ENCODE data around the gene GGTLC3. TPM values are rescaled to one million over a fixed set of nuclear protein-coding genes. Genes with fewer than 3 reads are reported as not detected.
"Not testable (repeated sequence)": the region's sequence is repeated elsewhere in the genome, so short reads cannot be mapped to it uniquely, and the experiment has no call there.

GGTLC3 gene
- total RNA-seq, 1 donor from 2014 or later: not detected

GRCh38 chr22:18513454-18513853 lies 4.5 kb downstream of the GGTLC3 start:
- not testable (repeated sequence) for DNase-seq (ENCODE audit: low spot score)

DNA sequence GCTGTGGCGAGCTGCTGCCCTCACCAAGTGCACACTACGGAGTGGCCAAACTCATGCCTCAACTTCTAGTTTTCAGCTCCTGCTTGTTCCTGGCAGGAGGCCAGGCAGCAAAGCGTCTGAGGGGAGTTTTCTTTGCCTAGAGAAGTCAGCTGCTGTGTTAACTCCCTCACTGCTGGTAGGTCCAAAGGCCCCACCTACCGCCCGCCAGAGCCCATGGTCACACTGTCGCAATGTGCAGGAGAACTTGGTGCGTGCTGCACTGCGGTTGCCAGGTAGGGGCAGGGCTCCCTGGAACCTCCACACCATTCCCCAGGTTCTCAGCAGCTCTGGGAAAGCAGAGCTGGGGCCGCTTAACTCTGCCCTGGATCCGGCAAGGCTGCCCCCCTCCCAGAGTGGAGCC lies 5.6 kb downstream of the GGTLC3 start:
- not testable (repeated sequence) for DNase-seq (ENCODE audit: low spot score)

- not testable (repeated sequence) for DNase-seq (ENCODE audit: low spot score)
Observed at GRCh38 chr22:18511327-18511726, 6.6 kb downstream of the GGTLC3 start.

DNA sequence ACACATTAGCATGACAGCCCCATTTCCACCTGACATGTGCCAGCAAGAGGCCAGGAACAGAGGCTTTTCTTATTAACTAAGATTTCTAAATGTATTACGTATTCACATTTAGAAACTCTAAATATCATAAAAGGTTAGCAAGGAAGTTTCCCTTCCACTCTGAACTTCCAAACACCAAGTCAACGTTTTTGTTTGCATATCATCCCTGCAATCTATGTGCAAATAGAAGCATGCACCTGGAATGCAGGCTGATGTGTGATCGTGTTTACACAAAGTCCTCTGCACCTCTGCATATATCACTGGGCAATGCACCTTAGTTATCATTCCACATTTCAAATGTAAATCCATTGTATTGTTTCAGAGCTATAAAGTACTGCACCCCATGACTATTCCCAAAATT lies 21.7 kb downstream of the GGTLC3 start:
- DNase-seq (ENCODE audit: low spot score): not testable (repeated sequence)

Other genes starting within 250 kb of the GGTLC3 start
- 0.84 TPM for gene TMEM191B, start 9.6 kb upstream of the GGTLC3 start, total RNA-seq
- gene RIMBP3, start 93.8 kb upstream of the GGTLC3 start, total RNA-seq: 0.19 TPM

All from mesenteric fat pad (tissue), 1 donor.